C4-2B (cell line): ENCODE results near the gene GRID1.
A peak's percentile ranks its signal among the peaks of the same experiment; 100 is the strongest.

Experiments used
- H3K27ac ChIP-seq: fragments of 450-650 bp; 2 replicates; pipeline ENCODE4 v1.5.1; 2017
- ZFX ChIP-seq: fragments of 450-650 bp; IDR thresholded peaks from 2 replicates; pipeline ENCODE4 v1.6.1; 2017
- TF ChIP-seq, protein P1 (sequence below): fragments of 450-650 bp; conservative IDR thresholded peaks from 2 replicates; pipeline ENCODE4 v1.5.1; 2017; ENCODE audit warnings: mild to moderate bottlenecking

Gene GRID1

DNA sequence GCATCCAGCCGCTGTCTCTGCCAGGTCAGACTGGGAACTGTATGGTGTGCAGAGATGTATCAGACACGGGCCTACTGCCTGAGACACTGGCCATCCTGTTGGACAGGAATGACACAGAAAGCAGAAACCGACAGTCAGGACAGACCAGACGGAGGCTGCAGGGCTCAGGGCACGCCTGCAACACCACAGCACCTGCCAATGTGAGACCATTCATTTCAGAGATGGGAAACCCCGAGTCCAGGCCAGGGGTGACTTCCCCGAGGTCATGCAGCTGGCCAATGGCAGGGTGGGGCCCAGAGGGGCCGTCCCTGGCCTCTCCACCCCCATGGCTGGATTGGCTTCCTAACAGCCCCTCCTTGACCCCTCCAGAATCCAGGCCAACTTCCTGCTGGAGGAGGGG, 34.7 kb downstream of the GRID1 start:
- no peak for TF ChIP-seq ZFX
- TF ChIP-seq, protein P1, sequence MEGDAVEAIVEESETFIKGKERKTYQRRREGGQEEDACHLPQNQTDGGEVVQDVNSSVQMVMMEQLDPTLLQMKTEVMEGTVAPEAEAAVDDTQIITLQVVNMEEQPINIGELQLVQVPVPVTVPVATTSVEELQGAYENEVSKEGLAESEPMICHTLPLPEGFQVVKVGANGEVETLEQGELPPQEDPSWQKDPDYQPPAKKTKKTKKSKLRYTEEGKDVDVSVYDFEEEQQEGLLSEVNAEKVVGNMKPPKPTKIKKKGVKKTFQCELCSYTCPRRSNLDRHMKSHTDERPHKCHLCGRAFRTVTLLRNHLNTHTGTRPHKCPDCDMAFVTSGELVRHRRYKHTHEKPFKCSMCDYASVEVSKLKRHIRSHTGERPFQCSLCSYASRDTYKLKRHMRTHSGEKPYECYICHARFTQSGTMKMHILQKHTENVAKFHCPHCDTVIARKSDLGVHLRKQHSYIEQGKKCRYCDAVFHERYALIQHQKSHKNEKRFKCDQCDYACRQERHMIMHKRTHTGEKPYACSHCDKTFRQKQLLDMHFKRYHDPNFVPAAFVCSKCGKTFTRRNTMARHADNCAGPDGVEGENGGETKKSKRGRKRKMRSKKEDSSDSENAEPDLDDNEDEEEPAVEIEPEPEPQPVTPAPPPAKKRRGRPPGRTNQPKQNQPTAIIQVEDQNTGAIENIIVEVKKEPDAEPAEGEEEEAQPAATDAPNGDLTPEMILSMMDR = no peak
- no peak overlapping the region for H3K27ac ChIP-seq

DNA sequence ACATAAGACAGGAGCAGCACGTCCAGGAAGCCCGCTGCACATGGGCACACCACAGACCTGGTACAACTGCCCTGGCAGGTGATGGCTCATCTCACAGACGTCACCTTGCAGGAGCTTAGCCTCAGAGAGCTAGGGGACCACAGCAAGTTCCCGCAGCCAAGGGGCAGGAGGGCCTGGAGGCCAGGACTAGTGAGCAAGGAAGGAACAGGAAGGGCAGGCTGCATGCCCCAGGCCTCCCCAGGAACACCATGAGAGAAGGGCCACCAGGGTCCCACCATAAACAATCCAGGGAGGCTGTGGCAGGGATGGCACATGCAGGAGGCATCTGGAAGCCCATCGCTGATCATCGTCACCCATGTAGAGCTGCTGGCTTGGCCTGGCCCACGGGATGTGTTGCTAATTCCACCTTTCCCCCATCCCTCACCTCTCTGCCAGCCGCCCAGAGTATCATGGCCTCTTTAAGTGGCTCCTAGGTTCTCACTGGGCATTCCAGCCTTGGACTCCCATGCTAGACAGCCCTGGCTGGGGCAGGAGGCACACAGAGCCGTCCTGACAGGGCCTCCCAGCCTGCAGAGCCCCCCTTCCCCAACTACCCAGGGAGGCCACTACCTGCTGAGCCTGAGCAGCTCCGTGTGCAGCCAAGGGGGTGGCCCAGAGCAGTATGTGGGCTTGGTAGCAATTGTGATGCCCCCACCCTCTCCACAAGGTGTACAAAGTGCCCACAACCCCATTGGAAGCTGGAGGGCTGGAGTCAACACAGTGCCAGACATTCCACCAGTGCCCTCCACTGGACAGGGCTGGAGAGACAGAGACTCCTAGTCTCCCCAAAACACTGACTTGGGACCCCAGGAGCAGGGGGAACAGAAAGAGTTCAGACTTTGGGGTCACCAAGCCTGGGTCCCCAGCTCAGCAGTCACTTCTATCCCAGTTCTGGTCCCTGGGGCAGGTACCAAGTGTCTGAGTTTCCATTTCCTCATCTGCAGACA, 35.5 kb downstream of the GRID1 start:
- no peak for TF ChIP-seq ZFX
- TF ChIP-seq, protein P1 = no peak
- no peak overlapping the region for H3K27ac ChIP-seq

DNA sequence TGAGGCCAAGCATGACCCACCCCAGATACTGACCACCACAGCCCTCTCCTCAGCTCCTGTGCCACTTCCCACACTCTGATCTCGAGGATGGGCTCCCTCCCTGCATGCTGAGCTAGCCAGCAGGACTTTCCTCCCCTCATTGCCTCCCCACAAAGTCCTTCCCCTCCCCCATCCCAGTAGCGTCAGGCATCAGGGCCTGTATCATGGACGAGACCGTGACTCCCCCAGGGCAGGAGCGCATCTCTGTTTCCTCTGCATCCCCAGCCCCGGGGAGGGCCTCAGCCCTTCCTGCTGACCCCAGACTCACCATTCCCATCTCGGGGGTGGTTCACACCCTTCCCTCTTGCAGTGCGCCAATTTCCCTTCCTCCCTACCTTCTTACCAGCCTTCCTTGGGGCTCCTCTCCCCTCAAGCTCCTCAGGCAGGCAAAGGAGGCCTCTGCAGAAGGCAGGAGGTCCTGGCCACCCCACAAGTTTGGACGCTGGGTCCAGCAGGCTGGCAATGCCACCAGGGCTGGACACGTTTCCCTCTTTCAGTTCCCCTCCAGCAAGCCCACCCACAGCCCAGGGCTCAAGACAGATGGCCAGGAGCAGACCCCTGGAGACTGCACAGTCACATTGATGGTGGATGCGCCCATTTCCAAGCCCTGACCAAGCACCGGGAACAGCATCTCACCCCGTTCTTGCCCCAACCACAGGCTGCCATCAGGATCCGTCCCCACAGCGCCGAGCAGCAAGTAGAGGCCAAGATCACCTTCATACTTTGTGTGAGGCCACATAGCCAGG, 36.5 kb downstream of the GRID1 start:
- no peak overlapping the region for H3K27ac ChIP-seq

DNA sequence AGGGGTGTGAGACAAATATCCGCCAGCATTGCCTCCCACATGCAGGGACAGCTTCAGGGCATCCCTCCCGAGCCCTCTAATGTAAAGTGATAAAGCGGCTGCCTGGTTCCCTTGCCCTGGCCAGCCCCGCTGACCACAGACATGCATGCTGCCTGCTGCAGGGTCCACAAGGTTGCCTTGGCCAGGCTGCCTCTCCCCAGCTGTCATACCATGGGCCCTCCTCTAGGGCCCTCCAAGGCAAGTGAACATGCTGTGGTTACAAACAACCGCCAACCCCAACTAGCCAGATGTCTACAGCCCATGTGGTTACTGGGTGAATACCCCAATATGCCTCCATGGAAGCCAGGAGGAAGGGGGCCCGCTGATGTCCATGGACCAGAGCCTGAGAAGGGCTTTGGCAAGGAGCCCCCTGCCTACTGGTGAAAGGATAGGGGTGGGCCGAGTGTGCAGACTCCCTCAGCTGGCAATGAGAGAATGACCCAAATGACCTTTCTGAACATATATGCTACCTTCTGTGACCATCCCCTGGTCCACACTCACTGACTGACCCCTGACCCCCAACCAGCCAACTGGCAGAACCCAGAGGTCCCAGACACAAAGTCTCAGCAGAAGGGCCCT, 37.4 kb downstream of the GRID1 start:
- H3K27ac ChIP-seq = no peak overlapping the region
- TF ChIP-seq, protein P1 = no peak
- no peak for TF ChIP-seq ZFX

More for the DNA sequence above, 36.5 kb downstream of the GRID1 start:
- no peak for TF ChIP-seq ZFX
- TF ChIP-seq, protein P1 = no peak

DNA sequence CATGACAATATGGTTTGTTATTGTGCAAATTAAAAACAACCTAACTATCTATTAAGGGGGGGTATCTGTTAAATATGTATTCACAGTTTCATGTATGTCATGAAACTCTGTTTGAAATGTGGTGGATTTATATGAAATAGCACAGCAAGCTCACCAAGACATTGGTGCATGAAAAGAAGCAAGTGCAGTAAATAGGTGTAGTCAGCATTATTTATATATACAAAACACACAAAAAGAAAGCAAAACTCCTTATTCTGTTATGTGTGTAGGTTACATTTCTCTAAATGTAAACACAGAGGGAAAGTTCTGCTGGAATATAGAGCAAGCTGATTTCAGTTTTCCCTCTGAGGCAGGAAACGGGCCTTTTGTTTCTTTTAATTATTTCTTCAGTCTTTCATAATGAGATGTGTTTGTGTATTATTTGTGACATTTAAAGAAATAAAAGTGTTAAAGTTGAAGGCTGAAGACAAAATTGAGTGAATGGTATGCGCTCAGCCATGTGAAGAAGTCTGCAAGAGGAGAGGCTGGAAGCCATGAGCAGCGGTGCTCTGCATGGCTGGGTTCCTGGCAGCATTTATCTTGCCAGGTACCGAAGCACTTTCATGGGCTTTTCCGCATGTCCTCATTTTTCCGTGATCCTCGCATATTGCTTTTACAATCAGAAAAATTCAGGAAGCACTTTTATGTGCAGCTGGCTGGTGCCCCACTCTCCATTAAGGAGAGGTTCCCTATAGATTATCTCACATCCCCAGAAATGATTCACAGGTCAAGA, 38.5 kb downstream of the GRID1 start:
- TF ChIP-seq, protein P1 = no peak
- TF ChIP-seq ZFX = no peak
- H3K27ac ChIP-seq = no peak overlapping the region

DNA sequence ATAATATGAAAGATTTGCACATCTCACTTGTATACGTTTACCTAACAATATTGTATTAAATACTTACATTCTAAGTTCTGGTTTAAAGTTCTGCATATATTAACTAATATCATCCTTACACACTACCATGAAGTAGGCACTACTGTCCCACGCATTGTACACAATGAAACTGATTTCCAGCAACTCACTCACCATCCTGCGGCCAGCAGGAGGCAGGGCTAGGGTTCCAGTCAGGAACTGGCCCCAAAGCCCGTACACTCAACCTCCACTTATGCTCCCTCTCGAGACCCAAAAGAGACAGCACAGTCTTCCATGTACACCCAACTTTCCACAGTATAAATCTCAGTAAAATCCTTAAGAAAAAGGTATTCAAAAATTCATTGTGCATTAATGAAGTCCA, 41.4 kb downstream of the GRID1 start:
- no peak for TF ChIP-seq ZFX
- TF ChIP-seq, protein P1 = peak; percentile 7

More for the DNA sequence above, 41.4 kb downstream of the GRID1 start:
- no peak overlapping the region for H3K27ac ChIP-seq
